Muscle of back (tissue), 11 donors: Measurements from ENCODE around the gene VWA5B1. TPM values are rescaled to one million over a fixed set of nuclear protein-coding genes. Genes with fewer than 3 reads are reported as not detected.

ENCODE experiments used
- DNase-seq, 3 donors: peaks; one replicate each; pipeline versions ENCODE4 v3.0.0 to v3.0.0-alpha.2; 2013
- polyA plus RNA-seq, 10 donors: library from polyadenylated mRNA; unstranded; fragments of 120-200 nt; gene quantifications; one replicate each; pipeline ENCODE4 v1.2.1, GENCODE V29; 2013; ENCODE audit not compliant: insufficient read length in 10 of 10

The VWA5B1 gene
- polyA plus RNA-seq, 10 donors = 0.07 to 0.56 (median 0.29) TPM

DNA sequence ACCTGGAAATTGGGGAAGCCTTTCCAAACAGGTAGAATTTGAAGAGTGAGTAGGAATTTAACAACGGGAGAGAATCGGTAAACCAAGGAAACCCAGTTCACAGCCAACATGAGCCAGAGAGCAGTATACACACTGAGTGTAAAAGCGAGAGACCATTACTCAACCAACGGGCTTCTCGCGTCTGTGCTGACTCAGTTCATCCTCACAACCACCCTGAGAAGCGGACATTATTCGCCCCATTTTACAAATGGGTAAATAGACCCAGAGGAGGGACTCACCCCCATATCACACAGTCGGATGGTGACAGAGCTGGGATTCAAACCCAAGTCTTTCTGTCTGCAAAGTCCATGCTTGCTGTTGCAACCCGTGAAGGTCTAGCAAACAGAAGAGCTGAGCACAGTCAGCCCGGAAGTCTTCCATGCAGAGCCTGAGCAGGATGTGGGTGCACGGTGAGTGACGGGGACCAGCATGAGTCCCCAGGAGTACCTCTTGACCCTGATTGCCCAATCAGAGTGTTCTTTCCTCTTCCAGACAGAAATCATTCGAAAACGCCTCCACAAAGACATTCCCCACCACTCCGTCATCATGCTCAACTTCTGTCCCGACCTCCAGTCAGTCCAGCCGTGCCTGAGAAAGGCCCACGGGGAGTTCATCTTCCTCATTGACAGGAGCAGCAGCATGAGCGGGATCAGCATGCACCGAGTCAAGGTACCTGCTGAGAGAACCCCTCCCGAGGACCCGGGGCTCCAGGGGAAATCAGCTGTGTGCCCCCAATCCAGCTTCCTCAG, 32.3 kb downstream of the VWA5B1 start:
- no peak for DNase-seq

DNA sequence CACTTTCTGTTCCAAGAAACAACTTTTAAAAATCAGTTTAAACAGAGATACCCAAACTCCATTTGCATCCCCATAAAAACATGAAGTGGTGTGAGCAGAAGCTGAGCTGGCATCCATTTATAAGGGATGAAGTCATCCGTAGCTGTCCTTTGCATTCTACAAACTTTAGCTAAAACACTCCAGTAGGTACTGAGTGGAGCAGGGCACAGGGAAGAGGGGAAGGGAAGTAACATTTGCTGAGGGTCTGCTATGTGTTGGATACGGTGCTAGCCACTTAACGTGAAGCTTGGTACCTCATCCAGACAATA, 32.9 kb downstream of the VWA5B1 start:
- no peak for DNase-seq

DNA sequence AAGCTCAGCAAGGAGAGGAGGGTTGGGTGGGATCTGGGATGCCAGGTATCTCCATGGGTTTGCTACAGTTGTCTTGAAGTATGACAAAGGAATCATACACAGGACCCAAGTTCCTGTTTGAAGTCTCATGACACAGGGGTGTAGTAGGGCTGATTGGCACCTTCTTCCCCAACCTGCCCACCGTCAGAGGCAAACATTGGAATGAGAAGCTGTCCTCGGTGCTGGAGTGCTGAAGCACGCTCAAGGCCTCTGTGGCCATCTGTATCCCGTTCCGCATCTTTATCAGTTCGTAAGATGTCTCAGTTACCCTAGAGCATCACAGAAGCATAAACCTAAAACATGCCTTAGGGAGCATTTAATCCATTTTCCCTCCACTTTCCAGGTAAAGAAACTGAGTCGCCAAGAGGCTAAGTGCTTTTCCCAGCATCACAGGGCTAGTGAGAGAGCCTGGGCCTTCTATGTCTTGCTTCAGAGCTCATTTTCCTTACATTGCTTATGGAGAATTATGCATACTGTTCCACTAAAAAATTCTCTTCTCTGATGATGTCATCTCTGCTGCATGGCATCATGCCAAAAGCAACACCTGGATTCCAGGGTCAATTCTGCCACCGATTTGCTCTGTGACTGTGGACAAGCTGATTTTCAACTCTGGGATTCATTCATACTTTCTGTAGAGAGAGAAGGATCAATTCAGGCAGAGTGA, 34.2 kb downstream of the VWA5B1 start:
- peak in 1 of 3 donors; percentile 34 for DNase-seq

DNA sequence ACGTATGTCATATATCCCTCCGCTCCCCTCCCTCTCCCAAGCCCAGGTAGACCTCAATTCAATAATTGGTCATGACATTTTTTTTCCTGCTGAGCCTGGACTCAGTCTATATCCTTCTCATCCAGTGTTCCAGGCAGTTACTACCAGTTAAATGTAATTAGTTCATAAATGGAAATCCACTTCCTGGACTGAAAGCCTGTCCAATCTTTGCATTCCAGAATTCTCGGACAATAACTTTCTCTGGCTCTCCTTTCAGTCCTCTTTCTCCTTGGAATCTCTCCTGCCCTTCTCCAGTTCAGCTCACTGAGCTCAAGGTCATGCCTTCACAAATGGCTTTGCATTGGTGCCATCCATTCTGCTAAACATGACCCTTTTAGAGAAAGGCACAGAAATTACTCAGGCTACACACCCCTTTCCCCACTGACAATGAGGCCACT, 34.8 kb downstream of the VWA5B1 start:
- DNase-seq = peak in 2 of 3 donors; percentile 8 to 42

DNA sequence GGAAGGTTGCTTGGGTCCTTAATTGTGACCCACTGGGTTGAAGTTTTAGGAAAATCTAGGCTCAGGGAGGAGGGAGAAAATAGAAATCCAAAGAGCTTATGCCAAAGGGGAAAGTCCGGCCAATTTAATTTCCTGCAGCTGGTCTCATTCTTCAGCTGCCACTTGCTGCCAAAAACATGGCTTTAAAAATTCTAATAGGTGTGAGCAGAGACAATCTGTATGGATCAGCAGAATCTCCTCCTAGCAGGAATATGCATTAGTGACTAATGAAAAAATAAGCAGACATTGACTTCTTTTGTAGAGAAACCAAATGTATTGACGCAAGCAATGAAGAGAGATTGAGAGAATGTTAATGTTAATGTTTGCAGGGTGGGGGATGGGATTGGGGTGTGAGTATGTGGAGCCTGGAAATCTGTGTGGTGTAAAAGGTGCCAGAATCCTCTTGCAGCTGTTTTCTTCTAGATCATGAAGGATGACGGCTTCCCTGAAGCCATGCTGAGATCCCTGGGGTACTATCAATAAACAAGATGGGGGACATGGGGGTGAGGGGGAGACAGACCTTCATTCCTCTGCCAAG, 35.3 kb downstream of the VWA5B1 start:
- peak; percentile 51 to 91 (median 79) for DNase-seq

DNA sequence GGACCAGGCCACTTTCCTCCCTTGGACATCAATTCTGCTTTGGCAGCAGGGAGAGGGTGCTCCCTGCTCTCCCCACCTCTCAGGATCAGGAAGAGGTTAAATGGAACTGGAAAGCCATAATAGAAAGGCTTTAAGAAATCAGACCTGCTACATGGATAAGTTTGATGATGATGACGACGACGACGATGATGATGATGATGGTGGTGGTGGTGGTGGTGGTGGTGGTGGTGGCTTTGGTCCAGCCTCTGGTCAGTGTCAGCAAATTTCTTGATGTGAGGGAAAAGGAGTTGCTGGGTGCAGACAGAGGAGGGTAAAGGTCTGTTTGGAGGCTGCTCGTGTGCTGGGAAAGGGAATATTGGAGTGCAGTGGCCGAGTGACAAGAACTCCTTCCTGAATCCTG, 36.8 kb downstream of the VWA5B1 start:
- no peak for DNase-seq

DNA sequence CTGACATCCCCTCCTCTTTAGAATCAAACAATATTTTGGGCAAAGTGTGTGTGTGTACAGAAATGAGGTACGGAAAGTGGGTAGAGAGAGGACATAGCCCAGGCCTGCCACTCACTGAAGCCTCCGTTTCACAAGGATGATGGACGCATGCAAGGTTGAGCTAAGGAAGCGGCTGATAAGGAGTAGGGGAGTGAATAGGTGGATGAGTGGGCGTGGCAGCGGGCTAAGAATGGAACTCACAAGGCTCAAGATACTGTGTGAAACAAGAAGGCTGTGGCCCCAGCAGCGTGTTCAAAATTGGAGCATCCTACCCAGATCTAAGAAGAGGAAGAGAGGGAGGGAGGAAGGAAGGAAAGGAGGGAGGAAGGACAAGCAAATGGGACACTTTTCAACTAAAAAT, 37.5 kb downstream of the VWA5B1 start:
- DNase-seq = no peak

DNA sequence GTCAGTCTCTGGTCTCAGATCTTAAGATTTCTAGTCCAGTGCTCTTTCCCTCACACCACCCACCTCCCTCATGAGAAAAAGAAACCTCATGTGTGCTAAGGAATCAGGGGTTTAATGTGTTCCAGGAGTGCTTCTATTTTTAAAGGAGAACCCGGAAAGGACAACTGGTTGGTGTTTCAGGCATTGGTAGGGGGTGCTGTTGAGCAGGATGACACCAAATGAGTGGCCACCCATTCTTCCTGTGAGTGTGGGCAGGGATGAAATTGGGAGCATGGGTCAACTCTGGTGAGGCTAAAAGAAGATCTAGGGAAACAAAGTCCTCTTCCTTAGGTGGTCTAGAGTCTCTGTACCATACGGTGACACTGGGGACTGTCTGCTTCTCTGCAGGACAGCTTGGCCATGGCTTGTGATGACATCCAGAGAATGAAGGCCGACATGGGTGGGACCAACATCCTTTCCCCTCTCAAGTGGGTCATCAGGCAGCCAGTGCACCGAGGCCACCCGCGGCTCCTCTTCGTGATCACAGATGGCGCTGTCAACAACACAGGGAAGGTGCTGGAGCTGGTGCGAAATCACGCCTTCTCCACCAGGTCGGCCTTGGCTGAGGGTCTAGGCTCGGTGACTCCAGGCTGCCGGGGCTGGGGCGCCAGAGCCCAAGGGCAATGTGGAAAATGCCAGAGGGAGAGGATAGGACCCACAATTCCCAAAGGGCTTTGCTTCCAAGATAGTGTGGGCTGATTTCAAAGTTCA, 39.3 kb downstream of the VWA5B1 start:
- no peak for DNase-seq

DNA sequence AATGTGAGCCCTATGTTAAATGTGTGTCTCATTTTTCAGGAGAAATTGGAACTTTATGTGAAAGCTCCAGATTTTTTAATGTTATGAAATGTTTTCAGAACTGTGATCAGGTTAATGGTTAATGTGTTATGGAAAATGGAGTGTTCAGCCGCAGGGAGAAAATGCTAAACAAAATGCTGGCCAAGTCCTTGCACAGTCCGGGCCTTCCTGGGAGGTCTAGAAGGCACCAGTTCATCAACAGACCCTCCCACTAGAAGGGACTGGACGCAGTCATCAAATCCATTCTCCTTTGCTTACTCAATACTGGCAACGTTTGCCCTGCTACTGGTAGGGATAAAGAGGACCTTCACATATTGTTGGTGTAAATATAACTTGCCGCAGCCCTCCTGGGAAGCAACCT, 43.4 kb downstream of the VWA5B1 start:
- no peak for DNase-seq

DNA sequence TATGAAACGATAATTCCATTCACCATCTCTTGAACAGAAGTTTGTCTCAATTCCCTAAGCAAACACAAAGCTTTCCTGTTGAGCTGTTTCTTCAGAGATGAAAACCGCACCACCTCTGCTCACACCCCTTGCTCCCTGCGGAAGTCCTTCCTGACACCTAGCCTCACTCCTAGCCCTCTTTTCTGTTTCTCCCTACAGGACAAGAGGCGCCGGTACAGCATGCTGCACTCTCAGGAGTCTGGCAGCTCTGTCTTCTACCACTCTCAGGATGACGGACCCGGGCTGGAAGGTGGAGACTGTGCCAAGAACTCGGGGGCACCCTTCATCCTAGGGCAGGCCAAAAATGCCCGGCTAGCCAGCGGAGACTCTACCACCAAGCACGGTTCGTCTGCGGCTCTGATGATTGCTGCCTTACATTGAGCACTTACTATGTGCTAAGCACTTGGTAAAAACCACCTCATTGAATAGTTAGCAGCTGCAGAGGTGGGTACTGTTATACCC, 45.5 kb downstream of the VWA5B1 start:
- DNase-seq = no peak

DNA sequence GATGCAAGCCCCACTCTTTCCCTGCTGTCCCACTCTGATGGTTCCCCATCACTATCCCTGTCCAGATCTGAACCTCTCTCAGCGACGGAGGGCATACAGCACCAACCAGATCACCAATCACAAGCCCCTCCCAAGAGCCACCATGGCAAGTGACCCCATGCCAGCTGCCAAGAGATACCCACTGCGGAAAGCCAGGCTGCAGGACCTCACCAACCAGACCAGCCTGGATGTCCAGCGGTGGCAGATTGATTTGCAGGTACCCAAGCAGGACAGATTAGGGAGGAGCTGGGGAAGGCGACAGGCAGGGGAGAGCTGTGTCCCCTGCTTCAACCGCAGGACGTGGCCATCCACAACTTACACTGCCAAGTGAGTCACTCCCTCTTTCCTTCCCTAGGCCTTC, 46.9 kb downstream of the VWA5B1 start:
- DNase-seq = no peak

DNA sequence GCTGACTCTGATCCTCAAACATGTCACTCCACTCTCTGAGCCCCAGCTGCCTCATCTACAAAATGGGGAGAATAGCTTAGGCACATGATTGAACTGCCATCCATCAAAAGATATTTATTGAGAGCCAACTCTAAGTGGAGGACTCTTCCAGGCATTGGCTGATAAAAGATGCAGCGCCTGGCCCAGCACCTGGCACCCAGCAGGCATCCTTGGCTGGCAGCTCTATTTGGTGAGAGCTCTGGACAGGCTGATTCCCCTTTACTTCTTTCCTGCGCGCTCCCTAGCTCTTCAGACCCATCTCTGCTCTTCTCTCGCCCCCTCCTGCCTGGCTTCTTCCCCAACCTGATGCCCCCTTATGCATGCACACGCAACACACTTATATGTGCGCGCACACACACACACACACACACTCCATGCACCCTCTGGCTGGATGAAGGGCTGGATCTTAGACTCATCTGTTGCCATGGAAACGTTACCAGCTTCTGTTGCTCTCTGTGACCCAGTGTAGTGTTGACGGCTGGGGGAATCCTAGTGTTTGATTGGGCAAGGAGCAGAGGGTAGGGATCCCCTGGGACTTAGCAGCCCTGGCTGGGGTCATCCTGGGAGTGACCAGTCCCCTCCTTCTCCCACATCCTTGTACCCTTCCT, 49.3 kb downstream of the VWA5B1 start:
- DNase-seq = no peak

DNA sequence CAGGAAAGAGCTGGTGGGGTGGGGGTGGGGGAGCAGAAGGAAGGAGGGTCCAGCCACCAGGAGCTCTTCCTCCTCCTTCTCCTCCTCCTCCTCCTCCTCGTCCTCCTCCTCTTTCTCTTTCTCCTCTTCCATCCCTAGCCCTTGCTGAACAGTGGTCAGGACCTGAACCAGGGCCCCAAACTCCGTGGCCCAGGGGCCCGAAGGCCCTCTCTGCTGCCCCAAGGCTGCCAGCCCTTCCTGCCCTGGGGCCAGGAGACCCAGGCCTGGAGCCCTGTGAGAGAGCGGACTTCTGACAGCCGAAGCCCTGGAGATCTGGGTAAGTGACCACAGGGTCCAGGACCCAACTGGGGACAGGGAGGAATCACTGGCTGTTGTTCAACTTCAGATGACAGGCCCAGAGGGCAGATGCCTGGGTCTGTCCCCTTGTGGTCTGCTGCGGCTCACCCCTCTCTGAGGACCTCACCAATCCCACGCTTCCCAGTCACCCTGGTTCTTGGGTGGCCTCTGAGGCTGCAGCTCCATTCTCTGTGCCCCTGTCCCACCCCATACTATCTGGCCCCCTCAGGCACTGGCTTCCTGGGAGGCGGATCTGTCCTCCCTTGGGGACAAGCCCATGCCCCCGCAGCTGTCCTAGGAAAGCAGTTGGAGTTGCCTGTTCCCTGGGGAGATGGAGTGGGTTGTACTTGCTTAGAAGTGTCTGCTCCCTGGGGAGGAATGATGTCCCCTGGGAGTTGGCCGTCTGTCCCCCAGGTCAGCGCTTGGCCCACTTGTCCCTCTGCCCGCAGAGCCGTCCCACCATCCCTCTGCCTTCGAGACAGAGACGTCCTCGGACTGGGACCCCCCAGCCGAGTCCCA, 51.8 kb downstream of the VWA5B1 start:
- no peak for DNase-seq

DNA sequence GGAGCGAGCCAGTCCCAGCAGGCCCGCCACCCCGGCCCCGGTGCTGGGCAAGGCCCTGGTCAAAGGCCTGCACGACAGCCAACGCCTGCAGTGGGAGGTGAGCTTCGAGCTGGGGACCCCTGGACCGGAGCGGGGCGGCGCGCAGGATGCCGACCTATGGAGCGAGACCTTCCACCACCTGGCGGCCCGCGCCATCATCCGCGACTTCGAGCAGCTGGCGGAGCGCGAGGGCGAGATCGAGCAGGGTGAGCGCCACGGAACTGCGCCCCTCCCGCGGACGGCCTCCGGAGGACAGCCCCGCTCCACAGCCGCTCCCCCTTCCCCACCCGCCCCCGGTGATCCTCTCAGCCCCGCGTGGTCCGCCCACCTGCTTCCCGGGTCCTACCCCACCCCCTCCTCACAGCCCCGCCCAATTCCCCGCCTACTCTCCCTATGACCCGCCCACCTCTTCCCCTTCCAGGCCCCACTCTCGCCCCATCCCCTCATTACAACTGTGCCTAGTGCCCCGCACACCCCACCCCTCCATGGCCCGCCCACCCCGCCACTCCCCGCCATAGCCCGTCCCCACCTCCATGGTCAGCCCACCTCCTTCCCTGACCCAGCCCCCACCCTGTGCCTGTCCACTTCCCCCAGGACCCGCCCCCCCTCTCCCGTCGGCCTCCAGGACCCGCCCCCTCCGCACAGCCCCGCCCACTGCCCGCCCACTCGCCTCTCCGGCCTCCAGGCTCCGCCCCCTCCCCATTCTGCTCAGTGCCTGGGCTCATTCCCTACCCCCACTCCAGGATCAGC, 52.7 kb downstream of the VWA5B1 start:
- DNase-seq = peak in 1 of 3 donors; percentile 46

DNA sequence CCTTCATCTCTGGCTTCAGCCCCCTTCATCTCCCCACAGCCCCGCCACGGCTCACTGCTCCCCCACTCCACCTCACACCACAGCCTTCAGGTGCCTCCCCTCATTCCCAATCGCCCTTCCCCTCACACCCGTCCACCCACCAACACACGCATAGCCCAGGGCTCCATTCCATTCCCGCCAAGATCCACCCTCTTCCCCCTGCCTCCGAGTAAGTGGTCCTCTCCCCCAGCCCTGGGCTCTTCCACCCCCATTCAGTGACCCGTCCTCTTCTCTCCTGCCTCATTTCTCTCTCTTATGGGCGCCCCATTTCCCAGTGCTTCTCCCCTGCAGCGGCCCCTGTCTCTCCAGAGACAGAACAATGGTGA, 53.2 kb downstream of the VWA5B1 start:
- no peak for DNase-seq

DNA sequence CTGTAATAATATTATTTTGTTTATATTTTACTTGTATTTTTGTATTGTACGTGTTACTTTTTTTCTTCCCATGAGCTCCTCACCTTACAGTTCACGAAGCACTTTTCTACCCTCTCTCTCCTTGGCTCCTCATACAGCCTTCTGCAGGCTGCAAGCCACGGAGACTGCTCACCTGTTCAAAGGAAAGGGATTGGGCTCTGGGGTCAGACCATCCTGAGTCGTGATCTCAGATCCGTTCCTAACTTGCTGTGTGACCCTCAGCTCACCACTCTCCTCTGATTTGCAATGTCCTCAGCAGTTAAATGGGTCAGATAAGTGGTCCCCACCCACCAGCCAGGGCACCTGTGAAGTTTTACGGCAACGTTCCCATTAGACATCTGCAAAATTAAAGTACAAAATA, 54.1 kb downstream of the VWA5B1 start:
- no peak for DNase-seq

DNA sequence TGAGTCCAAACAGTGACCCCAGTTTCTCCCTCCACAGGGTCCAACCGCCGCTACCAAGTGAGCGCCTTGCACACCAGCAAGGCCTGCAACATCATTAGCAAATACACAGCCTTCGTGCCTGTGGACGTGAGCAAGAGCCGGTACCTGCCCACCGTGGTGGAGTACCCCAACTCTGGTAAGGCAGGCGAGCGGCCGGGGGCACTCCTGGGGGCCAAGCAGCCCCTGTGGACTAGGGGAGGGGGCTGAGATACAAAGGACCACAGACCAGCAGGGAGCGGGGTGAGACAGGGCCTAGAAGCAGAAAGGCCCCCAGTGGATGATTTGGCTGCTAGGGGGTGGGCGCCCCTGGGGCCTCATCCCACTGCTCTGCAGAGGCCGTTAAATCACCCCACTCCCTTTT, 54.7 kb downstream of the VWA5B1 start:
- no peak for DNase-seq

DNA sequence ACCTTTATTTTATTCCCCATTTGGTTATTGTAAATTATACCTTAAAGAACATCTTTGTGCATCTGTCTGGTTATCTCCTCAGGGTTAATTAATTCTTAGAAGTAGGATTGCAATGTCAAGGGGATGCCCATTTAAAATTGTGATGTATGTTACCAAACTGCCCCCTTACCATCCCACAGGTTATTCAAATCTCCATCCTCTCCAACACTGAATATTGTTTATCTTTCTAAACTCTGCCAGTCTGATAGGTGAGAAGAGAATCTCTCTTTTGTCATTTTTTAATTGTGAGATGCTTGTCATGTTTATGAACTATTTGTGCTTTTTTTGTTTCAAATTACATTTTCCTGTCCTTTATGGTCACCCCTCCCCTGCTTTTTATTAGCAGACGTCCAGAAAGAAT, 55.8 kb downstream of the VWA5B1 start:
- no peak for DNase-seq

DNA sequence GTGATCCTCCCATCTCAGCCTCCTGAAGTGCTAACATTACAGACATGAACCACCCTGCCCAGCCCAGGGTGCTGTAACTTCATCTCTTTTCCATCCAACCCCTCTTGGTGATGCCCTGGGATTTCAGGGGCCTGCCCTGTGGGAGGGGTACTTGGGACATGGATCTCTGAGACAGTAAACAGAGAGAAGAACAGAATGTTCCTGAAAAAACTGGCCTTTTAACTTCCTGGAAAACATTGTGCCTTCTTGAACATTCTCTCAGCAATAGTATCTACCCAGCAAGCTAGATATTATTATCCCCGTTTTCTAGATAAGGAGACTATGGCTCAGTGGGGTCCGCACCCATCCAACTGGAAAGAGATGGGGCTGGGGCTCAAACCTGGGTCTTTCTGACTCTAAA, 57.0 kb downstream of the VWA5B1 start:
- DNase-seq = no peak

DNA sequence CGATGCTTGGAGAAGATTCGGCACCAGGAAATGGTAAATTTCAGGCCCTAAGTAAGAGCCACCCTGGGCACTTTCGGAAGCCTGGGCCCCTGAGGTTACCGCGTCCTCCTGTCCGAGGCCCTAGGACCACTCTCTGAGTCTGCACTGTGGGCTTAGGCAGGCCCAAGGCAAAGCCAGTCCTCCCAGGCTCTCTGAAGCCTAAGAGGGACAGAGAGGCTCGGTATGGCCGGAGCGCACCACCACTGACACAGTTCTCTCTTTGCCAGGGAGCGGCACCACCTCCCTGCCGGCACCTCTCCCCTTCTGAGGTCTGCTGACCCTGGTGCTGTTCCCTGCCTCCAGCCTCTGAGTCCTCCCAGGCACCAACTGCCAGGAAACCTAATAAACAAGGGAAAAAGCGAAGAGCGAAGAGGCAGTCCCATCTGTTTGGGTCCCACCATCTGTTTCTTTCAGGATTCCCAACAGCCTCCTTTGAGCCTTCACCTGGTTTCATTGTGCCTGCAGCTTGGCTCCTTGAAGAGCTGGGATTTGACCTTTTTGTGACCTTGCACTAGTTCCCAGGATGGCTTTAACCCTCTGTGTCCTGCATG, 57.7 kb downstream of the VWA5B1 start:
- no peak for DNase-seq
